Calu3 (cell line): ENCODE data around the gene ATP6V1A. TPM values are rescaled to one million over a fixed set of nuclear protein-coding genes. Genes with fewer than 3 reads are reported as not detected.

Experiments used
- BruUV-seq: library from RNA; stranded (reverse); fragments of 400-500 nt; replicated peaks from 2 replicates; lab custom pipeline; 2021; lab: Mats Ljungman, UMichigan
- CTCF ChIA-PET: fragments of 300-600 bp; sonication (Branson Sonifier 250); formaldehyde crosslinking; loops from one replicate; lab custom pipeline; 2022; ENCODE audit warnings: antibody characterized with exemption; lab: Charles Lee
- DNase-seq: peaks from one replicate; pipeline ENCODE4 v3.0.0; 2022
- H3K27ac Mint-ChIP-seq: one replicate; pipeline ENCODE4 v1.8.0; 2022; ENCODE audit warnings: mixed read lengths; ENCODE audit not compliant: unreplicated experiment
- H3K27me3 Mint-ChIP-seq: one replicate; pipeline ENCODE4 v1.8.0; 2022; ENCODE audit warnings: mixed read lengths; ENCODE audit not compliant: unreplicated experiment
- H3K36me3 Mint-ChIP-seq: one replicate; pipeline ENCODE4 v1.8.0; 2022; ENCODE audit warnings: mild to moderate bottlenecking, moderate library complexity, mixed read lengths; ENCODE audit not compliant: insufficient read depth, unreplicated experiment
- H3K4me1 Mint-ChIP-seq: one replicate; pipeline ENCODE4 v1.8.0; 2022; ENCODE audit warnings: mild to moderate bottlenecking, low read depth, mixed read lengths; ENCODE audit not compliant: unreplicated experiment
- H3K4me3 Mint-ChIP-seq: one replicate; pipeline ENCODE4 v1.8.0; 2022; ENCODE audit warnings: mild to moderate bottlenecking, low read depth, moderate library complexity, mixed read lengths; ENCODE audit not compliant: unreplicated experiment
- H3K9me3 Mint-ChIP-seq: one replicate; pipeline ENCODE4 v1.8.0; 2022; ENCODE audit warnings: low read depth, mixed read lengths; ENCODE audit not compliant: unreplicated experiment
- CTCF ChIP-seq: fragments of 200-600 bp; IDR thresholded peaks from one replicate; pipeline ENCODE4 v1.8.0; 2022; ENCODE audit warnings: antibody characterized with exemption; ENCODE audit not compliant: unreplicated experiment
- intact Hi-C: fragments of 100-400 bp; cut with micrococcal nuclease; formaldehyde crosslinking; loops from one replicate; pipeline ENCODE4 v1.10.0; 2022; ENCODE audit not compliant: unreplicated experiment
- total RNA-seq: library from RNA; stranded (reverse); gene quantifications from 2 replicates; pipeline ENCODE4 v1.2.3, GENCODE V29; 2022

Gene ATP6V1A
- total RNA-seq, 1 experiment from 2014 or later, result 65.2 TPM

GRCh38 chr3:113741086-113741485 is 5.7 kb upstream of the ATP6V1A start:
- H3K27ac Mint-ChIP-seq, result no peak overlapping the region
- no peak for DNase-seq
- no peak for TF ChIP-seq CTCF
- CTCF ChIA-PET, result interaction anchor here (0.7 kb wide), 1 partner anchor 291 kb away, joined by 3 read pairs; no protein-coding TSS in a partner anchor
- H3K36me3 Mint-ChIP-seq, result peaks cover 22% of the 10 kb centered on the region
- no peaks in the 10 kb centered on the region for H3K27me3 Mint-ChIP-seq
- no TSS peak for BruUV-seq
- intact Hi-C loops, result loop anchor here (5.0 kb wide), 1 partner anchor 244 kb away; no protein-coding TSS in a partner anchor
- peaks cover 19% of the 10 kb centered on the region for H3K4me1 Mint-ChIP-seq
- H3K9me3 Mint-ChIP-seq, result no peaks in the 10 kb centered on the region
- H3K4me3 Mint-ChIP-seq, result no peak overlapping the region

GRCh38 chr3:113741620-113742019 is 5.2 kb upstream of the ATP6V1A start:
- BruUV-seq, result no TSS peak
- Mint-ChIP-seq H3K4me1 (peaks cover 19% of the 10 kb centered on the region), H3K27me3 (no peaks in the 10 kb centered on the region), H3K9me3 (no peaks in the 10 kb centered on the region), H3K4me3 (no peak overlapping the region), H3K27ac (no peak overlapping the region), H3K36me3 (peaks cover 27% of the 10 kb centered on the region)
- DNase-seq, result no peak
- no peak for TF ChIP-seq CTCF
- CTCF ChIA-PET, result no interaction called here
- intact Hi-C loops, result loop anchor here (5.0 kb wide), 1 partner anchor 244 kb away; no protein-coding TSS in a partner anchor

- intact Hi-C loops, result loop anchor here (5.0 kb wide), 1 partner anchor 246 kb away; no protein-coding TSS in a partner anchor
- no peak for TF ChIP-seq CTCF
- no peaks in the 10 kb centered on the region for H3K9me3 Mint-ChIP-seq
- no peaks in the 10 kb centered on the region for H3K27me3 Mint-ChIP-seq
- CTCF ChIA-PET, result no interaction called here
- H3K36me3 Mint-ChIP-seq, result peaks cover 42% of the 10 kb centered on the region
- DNase-seq, result no peak
- no TSS peak for BruUV-seq
- peaks cover 19% of the 10 kb centered on the region for H3K4me1 Mint-ChIP-seq
- H3K27ac Mint-ChIP-seq, result peak overlapping the region; percentile 79
- peak overlapping the region; percentile 100 for H3K4me3 Mint-ChIP-seq
These were observed 3.7 kb upstream of the ATP6V1A start for GRCh38 chr3:113743006-113743630.

DNA sequence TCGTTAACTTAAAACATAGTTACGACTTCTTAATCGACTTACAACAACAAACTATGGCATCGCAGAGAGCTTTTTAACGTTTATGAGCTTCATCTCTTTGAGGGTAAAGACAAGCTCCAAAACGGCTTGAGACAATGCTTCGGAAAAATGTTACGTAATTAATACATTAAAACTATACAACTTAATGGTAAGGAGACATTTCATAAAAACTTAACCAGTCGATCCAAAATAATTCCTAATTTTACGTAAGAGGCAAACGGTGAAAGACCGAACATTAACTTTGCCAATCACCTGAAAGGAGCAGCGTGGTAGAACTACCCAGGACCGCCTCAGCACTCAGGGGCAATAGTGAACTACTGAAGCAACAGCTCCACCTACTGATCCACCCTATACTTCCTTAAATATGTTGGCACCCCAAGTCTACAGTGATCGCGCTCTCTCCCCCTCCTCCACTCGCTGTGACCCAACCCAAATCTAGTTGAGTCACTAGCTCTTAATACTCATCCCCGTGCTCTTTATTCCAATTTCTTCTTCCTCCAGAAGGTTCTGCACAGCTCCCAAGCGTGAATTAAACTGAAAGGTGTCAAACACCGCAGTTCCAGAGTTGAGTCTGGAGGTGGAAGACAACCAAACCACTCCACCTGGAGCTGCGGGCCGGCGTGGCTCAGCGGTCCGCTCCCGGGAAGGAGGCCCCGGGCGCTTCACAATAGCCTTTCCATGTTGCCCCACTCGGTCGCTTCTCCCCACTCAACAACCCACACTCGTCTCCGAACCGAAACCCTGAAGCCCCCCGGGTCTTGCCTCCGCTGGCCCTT is 1.7 kb upstream of the ATP6V1A start:
- no TSS peak for BruUV-seq
- Mint-ChIP-seq H3K9me3 (no peaks in the 10 kb centered on the region), H3K27me3 (no peaks in the 10 kb centered on the region), H3K4me3 (peak overlapping the region; percentile 100), H3K36me3 (peaks cover 43% of the 10 kb centered on the region), H3K4me1 (peaks cover 34% of the 10 kb centered on the region), H3K27ac (peak overlapping the region; percentile 97)
- no peak for TF ChIP-seq CTCF
- CTCF ChIA-PET, result interaction anchor here (0.6 to 1.6 kb wide), 10 partner anchors 9 to 297 kb away, joined by 4 to 21 read pairs (median 6); partner anchors contain the start of gene GRAMD1C
- DNase-seq, result peak; percentile 76
- intact Hi-C loops, result loop anchor here (5.0 kb wide), 1 partner anchor 248 kb away; no protein-coding TSS in a partner anchor
